ENCODE measurements around the gene ZNF830. TPM values are rescaled to one million over a fixed set of nuclear protein-coding genes. Genes with fewer than 3 reads are reported as not detected.

The ZNF830 gene
- total and polyA plus RNA-seq, 2 donors (not counting 1 experiment from before 2014, with no cell fraction given), result 10.0 to 14.4 TPM

DNA sequence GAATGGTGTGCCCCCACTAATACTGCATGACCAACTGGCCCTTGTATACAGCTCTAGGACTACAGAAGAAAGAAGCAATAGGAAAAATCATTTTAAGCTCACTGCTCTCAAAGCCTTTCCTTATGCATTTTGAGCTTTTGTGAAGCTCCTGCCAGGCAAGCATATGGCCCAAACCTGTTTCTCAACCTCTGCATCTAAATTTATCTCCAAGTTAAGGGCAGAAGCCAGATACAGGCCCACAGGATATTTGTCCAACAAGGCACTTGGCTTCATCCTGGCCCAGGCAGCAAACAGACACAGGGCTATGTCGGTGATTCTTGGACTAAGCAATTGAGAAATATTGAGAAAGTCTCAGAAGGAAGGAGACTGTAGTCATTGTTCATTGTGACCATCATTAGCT lies 44.0 kb upstream of the ZNF830 start:
- H3K4me3 ChIP-seq (replicated peaks in 1 of 4; ENCODE audit: control extremely low read depth in 1 of 4, insufficient read depth in 1 of 4, low read depth in 3 of 4, low read length in 4 of 4), result no peak overlapping the region
- H3K27ac ChIP-seq (ENCODE audit: insufficient read depth, low read length), result no peak overlapping the region
- no peaks in the 10 kb centered on the region for H3K36me3 ChIP-seq (ENCODE audit: control insufficient read depth, insufficient read depth, low read length)
- no peaks in the 10 kb centered on the region for H3K79me2 ChIP-seq (ENCODE audit: control insufficient read depth, insufficient read depth, low read length)
- no peaks in the 10 kb centered on the region for H4K20me1 ChIP-seq (ENCODE audit: control insufficient read depth, extremely low read depth, insufficient read depth, low read length)
- H3K4me1 ChIP-seq (ENCODE audit: control insufficient read depth, extremely low read depth, insufficient read depth, low read length), result no peaks in the 10 kb centered on the region
- H2AFZ ChIP-seq (ENCODE audit: low read length), result no peak overlapping the region
- no peaks in the 10 kb centered on the region for H3K9me3 ChIP-seq (ENCODE audit: control insufficient read depth, insufficient read depth, low read depth, low read length)
- no peaks in the 10 kb centered on the region for H3K27me3 ChIP-seq (ENCODE audit: control insufficient read depth, insufficient read depth, low read length)
- TF ChIP-seq, protein P1, sequence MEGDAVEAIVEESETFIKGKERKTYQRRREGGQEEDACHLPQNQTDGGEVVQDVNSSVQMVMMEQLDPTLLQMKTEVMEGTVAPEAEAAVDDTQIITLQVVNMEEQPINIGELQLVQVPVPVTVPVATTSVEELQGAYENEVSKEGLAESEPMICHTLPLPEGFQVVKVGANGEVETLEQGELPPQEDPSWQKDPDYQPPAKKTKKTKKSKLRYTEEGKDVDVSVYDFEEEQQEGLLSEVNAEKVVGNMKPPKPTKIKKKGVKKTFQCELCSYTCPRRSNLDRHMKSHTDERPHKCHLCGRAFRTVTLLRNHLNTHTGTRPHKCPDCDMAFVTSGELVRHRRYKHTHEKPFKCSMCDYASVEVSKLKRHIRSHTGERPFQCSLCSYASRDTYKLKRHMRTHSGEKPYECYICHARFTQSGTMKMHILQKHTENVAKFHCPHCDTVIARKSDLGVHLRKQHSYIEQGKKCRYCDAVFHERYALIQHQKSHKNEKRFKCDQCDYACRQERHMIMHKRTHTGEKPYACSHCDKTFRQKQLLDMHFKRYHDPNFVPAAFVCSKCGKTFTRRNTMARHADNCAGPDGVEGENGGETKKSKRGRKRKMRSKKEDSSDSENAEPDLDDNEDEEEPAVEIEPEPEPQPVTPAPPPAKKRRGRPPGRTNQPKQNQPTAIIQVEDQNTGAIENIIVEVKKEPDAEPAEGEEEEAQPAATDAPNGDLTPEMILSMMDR (conservative IDR thresholded peaks at IDR 0.05 in 1 of 2, IDR thresholded peaks at IDR 0.05 in 1 of 2; ENCODE audit: low read depth in 1 of 2, low read length in 2 of 2), result no peak
- TF ChIP-seq EZH2 (IDR thresholded peaks at IDR 0.05; ENCODE audit: low read length, missing control alignments), result no peak
- no peak for DNase-seq (ENCODE audit: low read depth in 2 of 2)
- no peak overlapping the region for H3K9ac ChIP-seq (ENCODE audit: insufficient read depth, low read length)
- no peak overlapping the region for H3K4me2 ChIP-seq (ENCODE audit: extremely low read depth, insufficient read depth, low read length)

DNA sequence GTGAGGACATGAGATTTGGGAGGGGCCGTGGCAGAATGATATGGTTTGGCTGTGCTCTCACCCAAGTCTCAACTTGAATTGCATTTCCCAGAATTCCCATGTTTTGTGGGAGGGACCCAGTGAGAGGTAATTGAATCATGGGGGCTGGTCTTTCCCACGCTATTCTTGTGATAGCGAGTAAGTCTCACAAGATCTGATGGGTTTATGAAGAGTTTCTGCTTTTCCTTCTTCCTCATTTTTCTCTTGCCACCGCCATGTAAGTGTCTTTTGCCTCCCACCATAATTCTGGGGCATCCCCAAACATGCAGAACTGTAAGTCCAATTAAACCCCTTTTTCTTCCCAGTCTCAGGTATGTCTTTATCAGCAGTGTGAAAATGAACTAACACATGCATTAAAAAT lies 40.7 kb upstream of the ZNF830 start:
- H3K36me3 ChIP-seq (ENCODE audit: control insufficient read depth, insufficient read depth, low read length), result no peaks in the 10 kb centered on the region
- no peaks in the 10 kb centered on the region for H3K27me3 ChIP-seq (ENCODE audit: control insufficient read depth, insufficient read depth, low read length)
- H3K4me3 ChIP-seq (replicated peaks in 1 of 4; ENCODE audit: control extremely low read depth in 1 of 4, insufficient read depth in 1 of 4, low read depth in 3 of 4, low read length in 4 of 4), result no peak overlapping the region
- no peak overlapping the region for H2AFZ ChIP-seq (ENCODE audit: low read length)
- DNase-seq (ENCODE audit: low read depth in 2 of 2), result no peak
- no peak overlapping the region for H3K4me2 ChIP-seq (ENCODE audit: extremely low read depth, insufficient read depth, low read length)
- H3K27ac ChIP-seq (ENCODE audit: insufficient read depth, low read length), result no peak overlapping the region
- H3K9ac ChIP-seq (ENCODE audit: insufficient read depth, low read length), result no peak overlapping the region
- TF ChIP-seq EZH2 (IDR thresholded peaks at IDR 0.05; ENCODE audit: low read length, missing control alignments), result no peak
- TF ChIP-seq, protein P1 (conservative IDR thresholded peaks at IDR 0.05 in 1 of 2, IDR thresholded peaks at IDR 0.05 in 1 of 2; ENCODE audit: low read depth in 1 of 2, low read length in 2 of 2), result no peak
- no peaks in the 10 kb centered on the region for H3K79me2 ChIP-seq (ENCODE audit: control insufficient read depth, insufficient read depth, low read length)
- no peaks in the 10 kb centered on the region for H4K20me1 ChIP-seq (ENCODE audit: control insufficient read depth, extremely low read depth, insufficient read depth, low read length)
- H3K9me3 ChIP-seq (ENCODE audit: control insufficient read depth, insufficient read depth, low read depth, low read length), result no peaks in the 10 kb centered on the region
- no peaks in the 10 kb centered on the region for H3K4me1 ChIP-seq (ENCODE audit: control insufficient read depth, extremely low read depth, insufficient read depth, low read length)

DNA sequence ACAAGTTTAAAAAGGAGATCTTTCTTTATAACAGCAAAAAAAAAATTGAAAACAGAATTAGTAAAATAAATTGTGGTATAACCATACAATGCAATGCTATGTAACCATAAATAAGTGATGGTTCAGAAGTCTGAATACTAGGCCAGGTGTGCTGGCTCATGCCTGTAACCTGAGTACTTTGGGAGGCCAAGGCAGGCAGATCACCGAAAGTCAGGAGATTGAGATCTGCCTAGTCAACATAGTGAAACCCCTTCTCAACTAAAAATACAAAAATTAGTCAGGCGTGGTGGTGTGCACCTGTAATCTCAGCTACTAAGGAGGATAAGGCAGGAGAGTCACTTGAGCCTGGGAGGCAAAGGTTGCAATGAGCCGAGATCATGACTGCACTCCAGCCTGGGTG lies 34.7 kb upstream of the ZNF830 start:
- Histone ChIP-seq H3K27me3 (ENCODE audit: control insufficient read depth, insufficient read depth, low read length) (no peaks in the 10 kb centered on the region), H3K4me2 (ENCODE audit: extremely low read depth, insufficient read depth, low read length) (no peak overlapping the region), H3K4me1 (ENCODE audit: control insufficient read depth, extremely low read depth, insufficient read depth, low read length) (no peaks in the 10 kb centered on the region), H2AFZ (ENCODE audit: low read length) (no peak overlapping the region), H3K27ac (ENCODE audit: insufficient read depth, low read length) (no peak overlapping the region), H3K9ac (ENCODE audit: insufficient read depth, low read length) (no peak overlapping the region), H3K36me3 (ENCODE audit: control insufficient read depth, insufficient read depth, low read length) (no peaks in the 10 kb centered on the region), H3K4me3 (replicated peaks in 1 of 4; ENCODE audit: control extremely low read depth in 1 of 4, insufficient read depth in 1 of 4, low read depth in 3 of 4, low read length in 4 of 4) (no peak overlapping the region), H4K20me1 (ENCODE audit: control insufficient read depth, extremely low read depth, insufficient read depth, low read length) (no peaks in the 10 kb centered on the region), H3K79me2 (ENCODE audit: control insufficient read depth, insufficient read depth, low read length) (no peaks in the 10 kb centered on the region), H3K9me3 (ENCODE audit: control insufficient read depth, insufficient read depth, low read depth, low read length) (no peaks in the 10 kb centered on the region)
- no peak for DNase-seq (ENCODE audit: low read depth in 2 of 2)
- TF ChIP-seq, protein P1 (conservative IDR thresholded peaks at IDR 0.05 in 1 of 2, IDR thresholded peaks at IDR 0.05 in 1 of 2; ENCODE audit: low read depth in 1 of 2, low read length in 2 of 2), result no peak
- no peak for TF ChIP-seq EZH2 (IDR thresholded peaks at IDR 0.05; ENCODE audit: low read length, missing control alignments)

Data from fibroblast of lung (primary cell).